ENCODE measurements around the gene NEDD9. TPM values are rescaled to one million over a fixed set of nuclear protein-coding genes. Genes with fewer than 3 reads are reported as not detected.

NEDD9 gene
- total and polyA plus RNA-seq, 2 donors (not counting 1 experiment from before 2014, with no cell fraction given), result 38.9 to 46.2 TPM

- Mint-ChIP-seq H3K9me3 (ENCODE audit: insufficient read depth) (peaks cover 3% of the 10 kb centered on the region), H3K4me3 (no peak overlapping the region), H3K27ac (no peak overlapping the region), H3K27me3 (no peaks in the 10 kb centered on the region), H3K4me1 (no peaks in the 10 kb centered on the region)
- no peak overlapping the region for H2AFZ ChIP-seq (ENCODE audit: insufficient read depth, low read depth, low read length, poor library complexity, severe bottlenecking)
- H3K4me1 ChIP-seq (ENCODE audit: control insufficient read depth in 2 of 2, insufficient read depth in 2 of 2, low read length in 2 of 2), result no peaks in the 10 kb centered on the region
- WGBS (ENCODE audit: insufficient coverage), result 100% methylated on average over 3 of the region's 8 CpGs
- no peak overlapping the region for H3K4me2 ChIP-seq (replicated peaks; ENCODE audit: low read depth, low read length, poor library complexity, severe bottlenecking)
- no peaks in the 10 kb centered on the region for H3K79me2 ChIP-seq (ENCODE audit: control insufficient read depth, insufficient read depth, low read length)
- ATAC-seq (ENCODE audit: low read depth) (no peak), DNase-seq (no peak)
- peaks cover 5 to 17% of the 10 kb centered on the region in 2 experiments for H3K36me3 ChIP-seq (replicated peaks in 1 of 2; ENCODE audit: control extremely low read depth in 1 of 2, control insufficient read depth in 1 of 2, extremely low read depth in 1 of 2, insufficient read depth in 2 of 2, low read length in 1 of 2)
- POLR2A ChIA-PET, result no interaction called here
- H3K9me3 ChIP-seq (ENCODE audit: control extremely low read depth in 1 of 3, control insufficient read depth in 2 of 3, insufficient read depth in 1 of 3, low read length in 2 of 3), result peaks cover 0 to 4% (median 4%) of the 10 kb centered on the region in 3 donors
- H3K4me3 ChIP-seq (ENCODE audit: control extremely low read depth in 1 of 5, extremely low read depth in 1 of 5, insufficient read depth in 1 of 5, low read depth in 2 of 5, low read length in 4 of 5), result no peak overlapping the region
- TF ChIP-seq EZH2 (IDR thresholded peaks at IDR 0.05; ENCODE audit: borderline replicate concordance, insufficient read depth, low read depth, low read length, poor library complexity, severe bottlenecking), result no peak
- TF ChIP-seq CTCF (IDR thresholded peaks at IDR 0.05), result no peak
- no peak overlapping the region for H3K27ac ChIP-seq (ENCODE audit: low read length in 2 of 2)
- H4K20me1 ChIP-seq (ENCODE audit: control insufficient read depth, insufficient read depth, low read length, poor library complexity, severe bottlenecking), result no peaks in the 10 kb centered on the region
- CTCF ChIA-PET, result interaction anchor here (0.8 to 1.8 kb wide), 2 partner anchors 314 to 317 kb away, joined by 3 to 8 read pairs; no protein-coding TSS in a partner anchor
- intact Hi-C loops (cut with micrococcal nuclease), result loop anchor here (10.0 kb wide), 1 partner anchor 395 kb away; no protein-coding TSS in a partner anchor
- H3K9ac ChIP-seq (ENCODE audit: low read length), result no peak overlapping the region
- no peaks in the 10 kb centered on the region for H3K27me3 ChIP-seq (replicated peaks in 1 of 4; ENCODE audit: control extremely low read depth in 1 of 4, control insufficient read depth in 3 of 4, insufficient read depth in 4 of 4, low read length in 3 of 4)
Measured at GRCh38 chr6:11179419-11180202, 52.9 kb downstream of the NEDD9 start.

GRCh38 chr6:11179088-11179418 lies 53.4 kb downstream of the NEDD9 start:
- Histone ChIP-seq H3K4me1 (ENCODE audit: control insufficient read depth in 2 of 2, insufficient read depth in 2 of 2, low read length in 2 of 2) (no peaks in the 10 kb centered on the region), H3K9me3 (ENCODE audit: control extremely low read depth in 1 of 3, control insufficient read depth in 2 of 3, insufficient read depth in 1 of 3, low read length in 2 of 3) (peaks cover 0 to 4% (median 4%) of the 10 kb centered on the region in 3 donors), H3K27me3 (replicated peaks in 1 of 4; ENCODE audit: control extremely low read depth in 1 of 4, control insufficient read depth in 3 of 4, insufficient read depth in 4 of 4, low read length in 3 of 4) (no peaks in the 10 kb centered on the region), H4K20me1 (ENCODE audit: control insufficient read depth, insufficient read depth, low read length, poor library complexity, severe bottlenecking) (no peaks in the 10 kb centered on the region), H3K4me3 (ENCODE audit: control extremely low read depth in 1 of 5, extremely low read depth in 1 of 5, insufficient read depth in 1 of 5, low read depth in 2 of 5, low read length in 4 of 5) (no peak overlapping the region), H3K79me2 (ENCODE audit: control insufficient read depth, insufficient read depth, low read length) (no peaks in the 10 kb centered on the region), H3K4me2 (replicated peaks; ENCODE audit: low read depth, low read length, poor library complexity, severe bottlenecking) (no peak overlapping the region), H3K36me3 (replicated peaks in 1 of 2; ENCODE audit: control extremely low read depth in 1 of 2, control insufficient read depth in 1 of 2, extremely low read depth in 1 of 2, insufficient read depth in 2 of 2, low read length in 1 of 2) (peaks cover 5 to 12% of the 10 kb centered on the region in 2 experiments), H3K9ac (ENCODE audit: low read length) (no peak overlapping the region), H3K27ac (ENCODE audit: low read length in 2 of 2) (no peak overlapping the region), H2AFZ (ENCODE audit: insufficient read depth, low read depth, low read length, poor library complexity, severe bottlenecking) (no peak overlapping the region)
- H3K27ac Mint-ChIP-seq, result no peak overlapping the region
- no peak for DNase-seq
- CTCF ChIA-PET, result interaction anchor here (0.8 to 1.8 kb wide), 2 partner anchors 315 to 317 kb away, joined by 3 to 8 read pairs; no protein-coding TSS in a partner anchor
- POLR2A ChIA-PET, result no interaction called here
- ATAC-seq (ENCODE audit: low read depth), result no peak
- TF ChIP-seq CTCF (IDR thresholded peaks at IDR 0.05) (no peak), EZH2 (IDR thresholded peaks at IDR 0.05; ENCODE audit: borderline replicate concordance, insufficient read depth, low read depth, low read length, poor library complexity, severe bottlenecking) (no peak)
- H3K4me3 Mint-ChIP-seq, result no peak overlapping the region
- intact Hi-C loops (cut with micrococcal nuclease), result loop anchor here (10.0 kb wide), 1 partner anchor 396 kb away; no protein-coding TSS in a partner anchor
- WGBS (ENCODE audit: insufficient coverage), result 100% methylated on average over 3 of the region's 6 CpGs
- no peaks in the 10 kb centered on the region for H3K4me1 Mint-ChIP-seq
- peaks cover 3% of the 10 kb centered on the region for H3K9me3 Mint-ChIP-seq (ENCODE audit: insufficient read depth)
- no peaks in the 10 kb centered on the region for H3K27me3 Mint-ChIP-seq

Data from B cell (primary cell).